H9 (cell line): ENCODE data around the gene CCNB2. TPM values are rescaled to one million over a fixed set of nuclear protein-coding genes. Genes with fewer than 3 reads are reported as not detected.

ENCODE experiments used
- DNase-seq: peaks from one replicate; pipeline ENCODE4 v3.0.0-alpha.2; 2017
- H2AFZ ChIP-seq: one replicate; pipeline ENCODE4 v1.6.1; 2013; ENCODE audit warnings: mild to moderate bottlenecking, low read length, control low read depth, moderate library complexity
- H2AK5ac ChIP-seq: 2 replicates; pipeline ENCODE4 v1.6.1; 2013; ENCODE audit warnings: low read length, control low read depth, mixed read lengths; ENCODE audit not compliant: insufficient read length
- H2BK120ac ChIP-seq: one replicate; pipeline ENCODE4 v1.6.1; 2013; ENCODE audit warnings: low read depth, mild to moderate bottlenecking, low read length, control low read depth, inconsistent platforms; ENCODE audit not compliant: poor library complexity, severe bottlenecking
- H2BK12ac ChIP-seq: 2 replicates; pipeline ENCODE4 v1.6.1; 2013; ENCODE audit warnings: low read length, control low read depth, mixed read lengths, low read depth; ENCODE audit not compliant: insufficient read length
- H2BK15ac ChIP-seq: 2 replicates; pipeline ENCODE4 v1.6.1; 2013; ENCODE audit warnings: low read depth, low read length, control low read depth
- H2BK20ac ChIP-seq: one replicate; pipeline ENCODE4 v1.6.1; 2013; ENCODE audit warnings: low read depth, mild to moderate bottlenecking, low read length, control low read depth, inconsistent platforms; ENCODE audit not compliant: poor library complexity, severe bottlenecking
- H2BK5ac ChIP-seq: 2 replicates; pipeline ENCODE4 v1.6.1; 2013; ENCODE audit warnings: low read length, control low read depth, mixed read lengths; ENCODE audit not compliant: insufficient read length
- H3K14ac ChIP-seq: 2 replicates; pipeline ENCODE4 v1.6.1; 2013; ENCODE audit warnings: low read length, control low read depth; ENCODE audit not compliant: insufficient read depth
- H3K18ac ChIP-seq: 2 replicates; pipeline ENCODE4 v1.6.1; 2013; ENCODE audit warnings: low read depth, mild to moderate bottlenecking, mixed read lengths, low read length, control low read depth; ENCODE audit not compliant: insufficient read length
- H3K23ac ChIP-seq: 2 replicates; pipeline ENCODE4 v1.6.1; 2013; ENCODE audit warnings: low read length, control low read depth, mixed read lengths, low read depth; ENCODE audit not compliant: insufficient read length
- H3K23me2 ChIP-seq: 2 replicates; pipeline ENCODE4 v1.6.1; 2013; ENCODE audit warnings: low read depth, mild to moderate bottlenecking, mixed read lengths, low read length, control low read depth; ENCODE audit not compliant: insufficient read length, poor library complexity, severe bottlenecking
- H3K27ac ChIP-seq: 2 replicates; pipeline ENCODE4 v1.5.1; 2013; ENCODE audit warnings: low read length, control low read depth, mixed read lengths, low read depth; ENCODE audit not compliant: insufficient read length
- H3K27me3 ChIP-seq: 2 replicates; pipeline ENCODE4 v1.6.1; 2013; ENCODE audit warnings: low read length, control low read depth, inconsistent platforms; ENCODE audit not compliant: insufficient read depth
- H3K4ac ChIP-seq: 2 replicates; pipeline ENCODE4 v1.6.1; 2013; ENCODE audit warnings: low read depth, mild to moderate bottlenecking, control low read depth, inconsistent platforms, low read length, moderate library complexity
- H3K4me1 ChIP-seq: 2 replicates; pipeline ENCODE4 v1.6.1; 2013; ENCODE audit warnings: low read length, control low read depth, inconsistent platforms; ENCODE audit not compliant: insufficient read depth
- H3K4me2 ChIP-seq: 2 replicates; pipeline ENCODE4 v1.6.1; 2013; ENCODE audit warnings: low read length, control low read depth, mixed read lengths; ENCODE audit not compliant: insufficient read length, insufficient read depth
- H3K56ac ChIP-seq: 2 replicates; pipeline ENCODE4 v1.6.1; 2013; ENCODE audit warnings: low read depth, mild to moderate bottlenecking, mixed read lengths, low read length, control low read depth; ENCODE audit not compliant: insufficient read length
- H3K79me1 ChIP-seq: 2 replicates; pipeline ENCODE4 v1.6.1; 2013; ENCODE audit warnings: low read depth, mild to moderate bottlenecking, moderate library complexity, low read length, control low read depth, inconsistent platforms; ENCODE audit not compliant: insufficient read depth, poor library complexity, severe bottlenecking
- H3K79me2 ChIP-seq: 2 replicates; pipeline ENCODE4 v1.6.1; 2013; ENCODE audit warnings: low read length, control low read depth, inconsistent platforms; ENCODE audit not compliant: insufficient read depth
- H3K9ac ChIP-seq: 2 replicates; pipeline ENCODE4 v1.6.1; 2013; ENCODE audit warnings: low read length, control low read depth, mixed read lengths; ENCODE audit not compliant: insufficient read length; ENCODE audit errors: extremely low read depth
- H3K9me3 ChIP-seq: one replicate; pipeline ENCODE4 v1.6.1; 2013; ENCODE audit warnings: low read depth, low read length, inconsistent platforms; ENCODE audit not compliant: control insufficient read depth
- H3T11ph ChIP-seq: one replicate; pipeline ENCODE4 v1.6.1; 2013; ENCODE audit warnings: mild to moderate bottlenecking, low read length, control low read depth, inconsistent platforms
- H4K20me1 ChIP-seq: one replicate; pipeline ENCODE4 v1.6.1; 2013; ENCODE audit not compliant: control insufficient read depth, insufficient read length, insufficient read depth
- H4K5ac ChIP-seq: 2 replicates; pipeline ENCODE4 v1.6.1; 2013; ENCODE audit warnings: low read depth, mild to moderate bottlenecking, mixed read lengths, low read length, control low read depth; ENCODE audit not compliant: insufficient read length
- H4K8ac ChIP-seq: replicated peaks from 2 replicates; pipeline ENCODE4 v1.6.1; 2013; ENCODE audit warnings: low read length, control low read depth, mixed read lengths, low read depth; ENCODE audit not compliant: insufficient read length
- H4K91ac ChIP-seq: 2 replicates; pipeline ENCODE4 v1.6.1; 2013; ENCODE audit warnings: low read depth, mild to moderate bottlenecking, moderate library complexity, mixed read lengths, low read length, control low read depth; ENCODE audit not compliant: insufficient read length
- H3K27ac Mint-ChIP-seq, 3 experiments: 2 replicates in 2 of 3; 3 replicates in 1 of 3; pipeline ENCODE4 v1.8.0; 2020 to 2021; ENCODE audit warnings: mixed read lengths in 3 of 3, mild to moderate bottlenecking in 1 of 3, moderate library complexity in 1 of 3
- H3K27me3 Mint-ChIP-seq: 2 replicates; pipeline ENCODE4 v1.8.0; 2021; ENCODE audit warnings: low read depth, mild to moderate bottlenecking, moderate library complexity, mixed read lengths
- H3K36me3 Mint-ChIP-seq, 3 experiments: 2 replicates in 2 of 3; 3 replicates in 1 of 3; pipeline ENCODE4 v1.8.0; 2020 to 2021; ENCODE audit warnings: low read depth in 3 of 3, mixed read lengths in 3 of 3; ENCODE audit not compliant: insufficient read depth in 1 of 3
- H3K4me1 Mint-ChIP-seq, 2 experiments: 2 replicates each; pipeline ENCODE4 v1.8.0; 2020; ENCODE audit warnings: mixed read lengths in 2 of 2
- H3K4me3 Mint-ChIP-seq, 2 experiments: 2 replicates in 1 of 2; 3 replicates in 1 of 2; pipeline ENCODE4 v1.8.0; 2020 to 2021; ENCODE audit warnings: mild to moderate bottlenecking in 2 of 2, mixed read lengths in 2 of 2, moderate library complexity in 1 of 2
- H3K9me3 Mint-ChIP-seq, 2 experiments: 2 replicates in 1 of 2; 3 replicates in 1 of 2; pipeline ENCODE4 v1.8.0; 2020; ENCODE audit warnings: mild to moderate bottlenecking in 2 of 2, mixed read lengths in 2 of 2, moderate library complexity in 1 of 2
- WGBS: extraction: QIAGEN DNeasy Blood & Tissue Kit; methylation state at CpG from one replicate; pipeline ENCODE4 v1.1.7; 2013; ENCODE audit warnings: missing lambda C conversion rate, low lambda C conversion rate, mixed read lengths; ENCODE audit not compliant: insufficient read length; ENCODE audit errors: extremely low coverage; 5-methylcytosine and 5-hydroxymethylcytosine counted together
- total RNA-seq: library from RNA; stranded (reverse); gene quantifications from 2 replicates; pipeline ENCODE4 v1.2.1, GENCODE V29; 2021
- TF ChIP-seq, protein P1 (sequence below): fragments of 200-600 bp; sonication (generic); conservative IDR thresholded peaks from 3 replicates; pipeline ENCODE4 v1.8.0; 2021; ENCODE audit warnings: antibody characterized with exemption, mild to moderate bottlenecking

Gene CCNB2
- total RNA-seq, 1 experiment from 2014 or later = 122 TPM

DNA sequence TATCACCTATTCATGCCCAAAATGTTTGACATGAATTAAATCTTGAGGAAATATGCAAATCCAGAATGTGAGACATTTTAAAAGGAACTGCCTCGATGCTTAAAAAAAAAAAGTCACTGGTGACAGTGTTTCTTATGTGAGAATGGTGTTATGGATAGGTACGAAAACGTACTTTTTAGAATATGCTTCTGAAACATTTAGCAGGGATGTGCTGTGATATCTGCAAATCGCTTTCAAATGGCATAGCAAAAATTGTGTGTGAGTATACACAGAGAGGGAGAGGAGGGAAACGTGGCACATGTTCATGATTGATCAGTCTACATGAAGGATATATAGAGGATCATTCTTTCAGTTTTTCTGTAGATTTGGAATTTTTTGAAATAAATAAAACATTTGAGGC lies 16.0 kb downstream of the CCNB2 start:
- no peaks in the 10 kb centered on the region for H3K79me1 ChIP-seq
- no peak overlapping the region for H4K8ac ChIP-seq
- no peaks in the 10 kb centered on the region for H3K27me3 Mint-ChIP-seq
- no peak overlapping the region for H3T11ph ChIP-seq
- H4K91ac ChIP-seq = no peak overlapping the region
- no peak overlapping the region for H2AFZ ChIP-seq
- H2BK12ac ChIP-seq = no peak overlapping the region
- TF ChIP-seq, protein P1, sequence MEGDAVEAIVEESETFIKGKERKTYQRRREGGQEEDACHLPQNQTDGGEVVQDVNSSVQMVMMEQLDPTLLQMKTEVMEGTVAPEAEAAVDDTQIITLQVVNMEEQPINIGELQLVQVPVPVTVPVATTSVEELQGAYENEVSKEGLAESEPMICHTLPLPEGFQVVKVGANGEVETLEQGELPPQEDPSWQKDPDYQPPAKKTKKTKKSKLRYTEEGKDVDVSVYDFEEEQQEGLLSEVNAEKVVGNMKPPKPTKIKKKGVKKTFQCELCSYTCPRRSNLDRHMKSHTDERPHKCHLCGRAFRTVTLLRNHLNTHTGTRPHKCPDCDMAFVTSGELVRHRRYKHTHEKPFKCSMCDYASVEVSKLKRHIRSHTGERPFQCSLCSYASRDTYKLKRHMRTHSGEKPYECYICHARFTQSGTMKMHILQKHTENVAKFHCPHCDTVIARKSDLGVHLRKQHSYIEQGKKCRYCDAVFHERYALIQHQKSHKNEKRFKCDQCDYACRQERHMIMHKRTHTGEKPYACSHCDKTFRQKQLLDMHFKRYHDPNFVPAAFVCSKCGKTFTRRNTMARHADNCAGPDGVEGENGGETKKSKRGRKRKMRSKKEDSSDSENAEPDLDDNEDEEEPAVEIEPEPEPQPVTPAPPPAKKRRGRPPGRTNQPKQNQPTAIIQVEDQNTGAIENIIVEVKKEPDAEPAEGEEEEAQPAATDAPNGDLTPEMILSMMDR = no peak
- WGBS = no CpG with 5 or more reads among the region's 5 CpGs
- no peak overlapping the region for H2BK15ac ChIP-seq
- no peak overlapping the region for H4K5ac ChIP-seq
- H3K14ac ChIP-seq = no peak overlapping the region
- no peak overlapping the region for H2BK20ac ChIP-seq
- no peaks in the 10 kb centered on the region for H4K20me1 ChIP-seq
- H2BK5ac ChIP-seq = no peak overlapping the region
- H3K9me3 ChIP-seq = no peaks in the 10 kb centered on the region
- H3K4me1 Mint-ChIP-seq = no peaks in the 10 kb centered on the region
- H3K27me3 ChIP-seq = no peaks in the 10 kb centered on the region
- no peak overlapping the region for H3K23ac ChIP-seq
- no peak overlapping the region for H3K56ac ChIP-seq
- H3K4me1 ChIP-seq = no peaks in the 10 kb centered on the region
- no peak overlapping the region for H2BK120ac ChIP-seq
- H3K9ac ChIP-seq = no peak overlapping the region
- H3K79me2 ChIP-seq = no peaks in the 10 kb centered on the region
- no peak overlapping the region for H3K4me2 ChIP-seq
- H3K4ac ChIP-seq = no peak overlapping the region
- no peak overlapping the region; a peak in 1 of 7 replicates for H3K27ac Mint-ChIP-seq
- peaks cover 60 to 92% (median 85%) of the 10 kb centered on the region in 3 experiments for H3K36me3 Mint-ChIP-seq
- no peaks in the 10 kb centered on the region for H3K23me2 ChIP-seq
- H3K18ac ChIP-seq = no peak overlapping the region
- no peak overlapping the region for H3K27ac ChIP-seq
- DNase-seq = no peak
- H3K4me3 Mint-ChIP-seq = no peak overlapping the region
- peaks cover 0 to 3% of the 10 kb centered on the region in 2 experiments; a peak in 2 of 5 replicates for H3K9me3 Mint-ChIP-seq
- H2AK5ac ChIP-seq = no peak overlapping the region
